Activated naive CD4-positive, alpha-beta T cell treated with anti-CD3 and anti-CD28 coated beads for 36 hours (primary cell): ENCODE measurements around the gene SLC9A9. TPM values are rescaled to one million over a fixed set of nuclear protein-coding genes. Genes with fewer than 3 reads are reported as not detected.
"Not testable (repeated sequence)": the region's sequence is repeated elsewhere in the genome, so short reads cannot be mapped to it uniquely, and the experiment has no call there.

Experiments
- CTCF ChIA-PET: fragments of 350-600 bp; sonication (Branson Sonifier 250); formaldehyde crosslinking; loops from one replicate; lab custom pipeline; 2021; ENCODE audit warnings: antibody characterized with exemption; lab: Charles Lee
- DNase-seq: peaks from one replicate; pipeline ENCODE4 v3.0.0-alpha.2; 2020
- H3K27ac Mint-ChIP-seq: one replicate; pipeline ENCODE4 v1.8.0; 2021; ENCODE audit warnings: mild to moderate bottlenecking, mixed read lengths
- H3K27me3 Mint-ChIP-seq: one replicate; pipeline ENCODE4 v1.8.0; 2021; ENCODE audit warnings: low read depth, mixed read lengths
- H3K36me3 Mint-ChIP-seq: one replicate; pipeline ENCODE4 v1.8.0; 2021; ENCODE audit warnings: low read depth, mixed read lengths
- H3K4me1 Mint-ChIP-seq: one replicate; pipeline ENCODE4 v1.8.0; 2021; ENCODE audit warnings: low read depth, mixed read lengths
- H3K4me3 Mint-ChIP-seq: one replicate; pipeline ENCODE4 v1.8.0; 2021; ENCODE audit warnings: mild to moderate bottlenecking, moderate library complexity, mixed read lengths
- H3K9me3 Mint-ChIP-seq: one replicate; pipeline ENCODE4 v1.8.0; 2021; ENCODE audit warnings: mixed read lengths
- intact Hi-C: fragments of 100-400 bp; cut with micrococcal nuclease; formaldehyde crosslinking; loops from one replicate; pipeline ENCODE4 v1.15.1; 2023
- total RNA-seq, 2 experiments: library from RNA; stranded (reverse); gene quantifications; one replicate each; pipeline ENCODE4 v1.2.3, GENCODE V29; 2021

SLC9A9 gene
- total RNA-seq, 2 experiments from 2014 or later = 0.33 to 0.49 TPM

- no peak overlapping the region for H3K4me3 Mint-ChIP-seq
- H3K36me3 Mint-ChIP-seq = peaks cover 2% of the 10 kb centered on the region
- DNase-seq = no peak
- H3K27ac Mint-ChIP-seq = no peak overlapping the region
- no peaks in the 10 kb centered on the region for H3K27me3 Mint-ChIP-seq
- CTCF ChIA-PET = no interaction called here
- intact Hi-C loops = no loop called here
- no peaks in the 10 kb centered on the region for H3K4me1 Mint-ChIP-seq
- no peaks in the 10 kb centered on the region for H3K9me3 Mint-ChIP-seq
These were observed 147.8 kb downstream of the SLC9A9 start for GRCh38 chr3:143700431-143700975.

GRCh38 chr3:143699424-143699823 lies 148.8 kb downstream of the SLC9A9 start:
- H3K27ac Mint-ChIP-seq = no peak overlapping the region
- no peaks in the 10 kb centered on the region for H3K27me3 Mint-ChIP-seq
- H3K4me1 Mint-ChIP-seq = no peaks in the 10 kb centered on the region
- no peak overlapping the region for H3K4me3 Mint-ChIP-seq
- DNase-seq = no peak
- intact Hi-C loops = no loop called here
- CTCF ChIA-PET = no interaction called here
- H3K9me3 Mint-ChIP-seq = no peaks in the 10 kb centered on the region
- peaks cover 2% of the 10 kb centered on the region for H3K36me3 Mint-ChIP-seq

GRCh38 chr3:143698682-143699303 lies 149.5 kb downstream of the SLC9A9 start:
- Mint-ChIP-seq H3K27ac (no peak overlapping the region), H3K4me3 (no peak overlapping the region), H3K27me3 (no peaks in the 10 kb centered on the region), H3K36me3 (peaks cover 2% of the 10 kb centered on the region), H3K4me1 (no peaks in the 10 kb centered on the region), H3K9me3 (no peaks in the 10 kb centered on the region)
- intact Hi-C loops = no loop called here
- CTCF ChIA-PET = no interaction called here
- no peak for DNase-seq

- Mint-ChIP-seq H3K4me3 (no peak overlapping the region), H3K36me3 (peaks cover 2% of the 10 kb centered on the region), H3K9me3 (no peaks in the 10 kb centered on the region), H3K4me1 (no peaks in the 10 kb centered on the region), H3K27ac (no peak overlapping the region), H3K27me3 (no peaks in the 10 kb centered on the region)
- no peak for DNase-seq
- intact Hi-C loops = no loop called here
- CTCF ChIA-PET = interaction anchor here (0.7 to 0.9 kb wide), 2 partner anchors 10 to 926 kb away, joined by 3 read pairs; no protein-coding TSS in a partner anchor
These were observed 150.3 kb downstream of the SLC9A9 start for GRCh38 chr3:143697975-143698374.

GRCh38 chr3:143695333-143695732 lies 152.9 kb downstream of the SLC9A9 start:
- H3K9me3 Mint-ChIP-seq, DNase-seq, intact Hi-C loops, H3K4me3 Mint-ChIP-seq, H3K27me3 Mint-ChIP-seq, H3K4me1 Mint-ChIP-seq, H3K27ac Mint-ChIP-seq, H3K36me3 Mint-ChIP-seq, CTCF ChIA-PET: not testable (repeated sequence)

GRCh38 chr3:143693506-143693905 lies 154.8 kb downstream of the SLC9A9 start:
- H3K4me3 Mint-ChIP-seq = no peak overlapping the region
- H3K4me1 Mint-ChIP-seq = no peaks in the 10 kb centered on the region
- H3K27me3 Mint-ChIP-seq = no peaks in the 10 kb centered on the region
- DNase-seq = no peak
- CTCF ChIA-PET = no interaction called here
- H3K27ac Mint-ChIP-seq = no peak overlapping the region
- H3K36me3 Mint-ChIP-seq = peaks cover 9% of the 10 kb centered on the region
- intact Hi-C loops = no loop called here
- no peaks in the 10 kb centered on the region for H3K9me3 Mint-ChIP-seq

- peaks cover 5% of the 10 kb centered on the region for H3K36me3 Mint-ChIP-seq
- peaks cover 2% of the 10 kb centered on the region for H3K4me1 Mint-ChIP-seq
- intact Hi-C loops = no loop called here
- CTCF ChIA-PET = interaction anchor here (0.7 to 1.5 kb wide), 3 partner anchors 12 to 851 kb away, joined by 3 read pairs; no protein-coding TSS in a partner anchor
- no peaks in the 10 kb centered on the region for H3K27me3 Mint-ChIP-seq
- H3K4me3 Mint-ChIP-seq = no peak overlapping the region
- H3K27ac Mint-ChIP-seq = no peak overlapping the region
- no peaks in the 10 kb centered on the region for H3K9me3 Mint-ChIP-seq
- DNase-seq = no peak
These were observed 161.6 kb downstream of the SLC9A9 start for GRCh38 chr3:143686638-143687197.

- Mint-ChIP-seq H3K36me3 (peaks cover 2% of the 10 kb centered on the region), H3K27me3 (no peaks in the 10 kb centered on the region), H3K4me3 (no peak overlapping the region), H3K9me3 (no peaks in the 10 kb centered on the region), H3K4me1 (peaks cover 2% of the 10 kb centered on the region), H3K27ac (no peak overlapping the region)
- intact Hi-C loops = no loop called here
- no peak for DNase-seq
- CTCF ChIA-PET = interaction anchor here (0.7 to 1.5 kb wide), 4 partner anchors 11 to 522 kb away, joined by 3 read pairs; no protein-coding TSS in a partner anchor
These were observed 162.8 kb downstream of the SLC9A9 start for GRCh38 chr3:143685491-143685890.

GRCh38 chr3:143677430-143677829 lies 170.8 kb downstream of the SLC9A9 start:
- no peaks in the 10 kb centered on the region for H3K36me3 Mint-ChIP-seq
- CTCF ChIA-PET = no interaction called here
- intact Hi-C loops = no loop called here

GRCh38 chr3:143676747-143677146 lies 171.5 kb downstream of the SLC9A9 start:
- peaks cover 7% of the 10 kb centered on the region for H3K4me1 Mint-ChIP-seq
- intact Hi-C loops = no loop called here
- H3K9me3 Mint-ChIP-seq = no peaks in the 10 kb centered on the region
- H3K4me3 Mint-ChIP-seq = no peak overlapping the region
- no peaks in the 10 kb centered on the region for H3K36me3 Mint-ChIP-seq
- no peak for DNase-seq
- no peaks in the 10 kb centered on the region for H3K27me3 Mint-ChIP-seq
- CTCF ChIA-PET = no interaction called here
- no peak overlapping the region for H3K27ac Mint-ChIP-seq

More at GRCh38 chr3:143677430-143677829, 170.8 kb downstream of the SLC9A9 start:
- no peak for DNase-seq
- Mint-ChIP-seq H3K27me3 (no peaks in the 10 kb centered on the region), H3K27ac (no peak overlapping the region), H3K4me1 (peaks cover 9% of the 10 kb centered on the region), H3K4me3 (no peak overlapping the region), H3K9me3 (no peaks in the 10 kb centered on the region)

- CTCF ChIA-PET = interaction anchor here (1.0 to 3.0 kb wide), 3 partner anchors 13 to 556 kb away, joined by 3 to 16 read pairs (median 8); partner anchors contain the start of gene CHST2
- Mint-ChIP-seq H3K4me3 (no peak overlapping the region), H3K9me3 (no peaks in the 10 kb centered on the region), H3K27ac (no peak overlapping the region), H3K27me3 (no peaks in the 10 kb centered on the region), H3K36me3 (no peaks in the 10 kb centered on the region), H3K4me1 (peaks cover 7% of the 10 kb centered on the region)
- intact Hi-C loops = no loop called here
- no peak for DNase-seq
These were observed 172.2 kb downstream of the SLC9A9 start for GRCh38 chr3:143676021-143676420.

- Mint-ChIP-seq H3K27me3 (no peaks in the 10 kb centered on the region), H3K4me1 (peaks cover 10% of the 10 kb centered on the region), H3K9me3 (no peaks in the 10 kb centered on the region), H3K27ac (no peak overlapping the region), H3K36me3 (no peaks in the 10 kb centered on the region), H3K4me3 (peak overlapping the region; percentile 46)
- DNase-seq = peak; percentile 89
- CTCF ChIA-PET = interaction anchor here (0.6 to 3.0 kb wide), 26 partner anchors 8 to 1006 kb away, joined by 3 to 16 read pairs (median 3); partner anchors contain the start of gene CHST2
- intact Hi-C loops = loop anchor here (1.0 to 5.0 kb wide), 6 partner anchors 26 to 847 kb away; no protein-coding TSS in a partner anchor
These were observed 173.9 kb downstream of the SLC9A9 start for GRCh38 chr3:143674100-143674968.
